GM06990 (cell line): Measurements from ENCODE around the gene CEACAM4.

Experiments used
- DNase-seq: peaks from one replicate; pipeline ENCODE4 v3.0.0-alpha.2; 2011; ENCODE audit not compliant: insufficient read length; ENCODE audit errors: extremely low read depth
- H3K27me3 ChIP-seq: replicated peaks from 2 replicates; pipeline ENCODE4 v1.6.0; 2011; ENCODE audit warnings: low read length; ENCODE audit not compliant: control insufficient read depth, insufficient read depth
- H3K36me3 ChIP-seq: 2 replicates; pipeline ENCODE4 v1.5.1; 2011; ENCODE audit warnings: low read length; ENCODE audit not compliant: control insufficient read depth, insufficient read depth
- H3K4me3 ChIP-seq: replicated peaks from 2 replicates; pipeline ENCODE4 v1.5.1; 2011; ENCODE audit warnings: low read depth, mild to moderate bottlenecking, control low read depth, low read length
- TF ChIP-seq, protein P1 (sequence below): IDR thresholded peaks from 2 replicates; pipeline ENCODE4 v1.5.1; 2011; ENCODE audit warnings: low read length, control low read depth, mild to moderate bottlenecking, inconsistent platforms; ENCODE audit not compliant: insufficient read depth, poor library complexity, severe bottlenecking

Gene CEACAM4

DNA sequence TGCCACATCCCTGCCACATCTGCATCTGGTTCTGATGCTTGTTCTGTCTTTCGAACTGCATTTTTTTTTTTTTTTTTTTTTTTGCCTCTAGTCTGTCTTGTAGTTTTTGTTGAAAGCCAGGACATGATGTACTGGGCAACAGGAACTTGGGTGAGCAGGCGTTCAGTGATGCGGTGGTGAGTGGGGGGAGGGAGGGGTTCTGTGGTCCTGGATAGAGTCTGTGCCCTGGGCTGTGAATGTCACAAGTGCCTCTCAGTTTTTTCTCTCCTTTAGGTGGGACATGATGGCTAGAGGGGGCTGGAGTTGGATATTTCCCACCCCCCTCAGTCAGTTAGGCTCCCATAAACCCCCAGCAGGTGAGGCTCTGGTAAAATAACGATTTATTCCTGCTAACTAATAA, 3.5 kb downstream of the CEACAM4 start:
- TF ChIP-seq, protein P1, sequence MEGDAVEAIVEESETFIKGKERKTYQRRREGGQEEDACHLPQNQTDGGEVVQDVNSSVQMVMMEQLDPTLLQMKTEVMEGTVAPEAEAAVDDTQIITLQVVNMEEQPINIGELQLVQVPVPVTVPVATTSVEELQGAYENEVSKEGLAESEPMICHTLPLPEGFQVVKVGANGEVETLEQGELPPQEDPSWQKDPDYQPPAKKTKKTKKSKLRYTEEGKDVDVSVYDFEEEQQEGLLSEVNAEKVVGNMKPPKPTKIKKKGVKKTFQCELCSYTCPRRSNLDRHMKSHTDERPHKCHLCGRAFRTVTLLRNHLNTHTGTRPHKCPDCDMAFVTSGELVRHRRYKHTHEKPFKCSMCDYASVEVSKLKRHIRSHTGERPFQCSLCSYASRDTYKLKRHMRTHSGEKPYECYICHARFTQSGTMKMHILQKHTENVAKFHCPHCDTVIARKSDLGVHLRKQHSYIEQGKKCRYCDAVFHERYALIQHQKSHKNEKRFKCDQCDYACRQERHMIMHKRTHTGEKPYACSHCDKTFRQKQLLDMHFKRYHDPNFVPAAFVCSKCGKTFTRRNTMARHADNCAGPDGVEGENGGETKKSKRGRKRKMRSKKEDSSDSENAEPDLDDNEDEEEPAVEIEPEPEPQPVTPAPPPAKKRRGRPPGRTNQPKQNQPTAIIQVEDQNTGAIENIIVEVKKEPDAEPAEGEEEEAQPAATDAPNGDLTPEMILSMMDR: no peak
- no peak overlapping the region for H3K4me3 ChIP-seq
- H3K36me3 ChIP-seq: no peaks in the 10 kb centered on the region
- DNase-seq: no peak
- peaks cover 2% of the 10 kb centered on the region; the same call in 1 of the 2 replicates for H3K27me3 ChIP-seq

DNA sequence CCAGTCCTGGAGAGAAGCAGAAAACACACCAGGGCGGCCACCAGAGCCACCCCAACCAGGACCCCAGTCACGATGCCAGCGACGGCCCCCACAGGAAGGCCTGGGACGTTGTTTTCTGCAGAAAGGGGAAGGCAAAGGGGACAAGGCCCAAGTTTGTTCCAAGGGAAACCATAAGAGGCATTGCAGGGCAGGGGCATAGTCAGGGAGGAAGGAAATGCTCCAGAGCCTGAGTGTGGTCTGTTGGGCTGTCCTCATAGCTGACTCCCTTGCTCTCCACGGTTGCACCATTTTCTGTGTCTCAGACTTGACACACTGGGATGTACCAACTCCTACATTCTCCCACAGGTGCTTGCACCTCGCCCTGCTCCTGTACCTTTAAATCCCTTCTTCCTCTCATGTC, 5.2 kb downstream of the CEACAM4 start:
- Histone ChIP-seq H3K27me3 (peaks cover 2% of the 10 kb centered on the region; the same call in 1 of the 2 replicates), H3K36me3 (no peaks in the 10 kb centered on the region), H3K4me3 (no peak overlapping the region)
- TF ChIP-seq, protein P1: no peak
- DNase-seq: no peak

DNA sequence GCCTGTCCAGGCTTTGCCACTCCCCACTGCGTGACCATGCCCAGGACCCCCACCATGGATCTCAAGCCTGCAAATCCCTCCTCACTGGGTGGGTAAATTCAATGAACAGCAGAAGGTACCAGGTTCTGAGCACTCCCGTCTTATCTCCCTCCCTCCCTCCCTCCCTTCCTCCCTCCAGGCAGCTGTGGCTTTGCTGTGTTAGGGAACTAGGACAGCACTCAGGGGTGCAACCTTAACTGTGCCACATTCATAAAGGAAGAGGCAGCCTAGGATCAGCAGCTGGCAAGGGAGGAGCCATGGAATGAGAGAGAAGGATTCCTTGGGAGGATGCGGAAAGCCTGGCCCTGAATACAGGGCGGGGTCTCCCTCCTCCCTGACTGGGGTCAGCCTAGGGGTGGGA, 5.6 kb downstream of the CEACAM4 start:
- DNase-seq: no peak
- no peak overlapping the region for H3K4me3 ChIP-seq
- peaks cover 2% of the 10 kb centered on the region; the same call in 1 of the 2 replicates for H3K27me3 ChIP-seq
- no peaks in the 10 kb centered on the region for H3K36me3 ChIP-seq
- TF ChIP-seq, protein P1: no peak

DNA sequence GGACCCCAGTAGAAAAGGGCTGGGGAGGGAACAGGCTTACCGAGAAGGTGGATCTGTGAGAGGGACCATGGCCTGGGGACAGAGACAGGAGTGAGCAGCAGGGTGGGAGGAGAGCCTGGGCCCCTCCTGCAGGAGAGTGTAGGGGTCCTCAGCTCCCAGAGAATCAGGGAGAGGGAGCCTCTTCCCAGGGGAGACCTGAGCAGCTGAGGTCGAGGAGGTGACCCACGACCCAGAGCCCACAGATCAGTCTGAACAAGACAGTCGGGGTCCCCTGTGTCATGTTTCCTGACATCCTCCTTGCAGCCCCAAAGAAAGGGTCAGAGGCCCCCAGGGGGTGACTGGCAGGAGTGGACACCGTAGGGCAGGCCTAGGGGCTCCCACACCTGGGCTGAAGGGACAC, 6.7 kb downstream of the CEACAM4 start:
- Histone ChIP-seq H3K27me3 (peaks cover 2% of the 10 kb centered on the region; the same call in 1 of the 2 replicates), H3K4me3 (no peak overlapping the region), H3K36me3 (no peaks in the 10 kb centered on the region)
- no peak for DNase-seq
- TF ChIP-seq, protein P1: no peak

DNA sequence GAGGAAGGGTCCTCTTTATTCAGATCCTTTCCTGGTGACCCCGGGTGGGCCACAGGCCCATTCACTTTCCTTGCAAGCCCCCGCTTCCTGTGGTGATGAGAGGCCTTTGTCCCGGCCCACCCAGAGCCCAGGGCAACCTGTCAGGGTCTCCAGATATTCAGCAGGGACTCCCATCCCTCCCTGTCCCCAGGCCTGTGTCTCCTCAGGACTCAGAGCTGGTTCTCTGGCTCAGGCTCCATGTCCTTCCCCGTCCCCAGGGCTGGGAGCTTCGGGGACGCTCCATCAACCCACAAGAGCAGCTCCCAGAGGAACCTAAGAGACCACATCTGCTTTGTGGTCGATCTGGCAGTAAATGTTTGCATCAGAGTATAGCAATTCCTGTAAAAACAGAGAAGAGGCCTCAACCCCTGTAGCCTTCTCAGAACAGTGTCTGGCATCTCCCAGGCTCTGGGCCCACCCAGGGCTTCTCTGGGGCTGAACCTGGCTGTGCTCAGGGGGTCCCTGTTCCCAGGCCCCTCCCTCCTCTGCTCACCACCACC, 7.8 kb downstream of the CEACAM4 start:
- H3K27me3 ChIP-seq: peaks cover 2% of the 10 kb centered on the region; the same call in 1 of the 2 replicates
- H3K36me3 ChIP-seq: no peaks in the 10 kb centered on the region
- H3K4me3 ChIP-seq: no peak overlapping the region
- TF ChIP-seq, protein P1: no peak
- DNase-seq: no peak
